ENCODE results near the gene MDFI.

The MDFI gene

DNA sequence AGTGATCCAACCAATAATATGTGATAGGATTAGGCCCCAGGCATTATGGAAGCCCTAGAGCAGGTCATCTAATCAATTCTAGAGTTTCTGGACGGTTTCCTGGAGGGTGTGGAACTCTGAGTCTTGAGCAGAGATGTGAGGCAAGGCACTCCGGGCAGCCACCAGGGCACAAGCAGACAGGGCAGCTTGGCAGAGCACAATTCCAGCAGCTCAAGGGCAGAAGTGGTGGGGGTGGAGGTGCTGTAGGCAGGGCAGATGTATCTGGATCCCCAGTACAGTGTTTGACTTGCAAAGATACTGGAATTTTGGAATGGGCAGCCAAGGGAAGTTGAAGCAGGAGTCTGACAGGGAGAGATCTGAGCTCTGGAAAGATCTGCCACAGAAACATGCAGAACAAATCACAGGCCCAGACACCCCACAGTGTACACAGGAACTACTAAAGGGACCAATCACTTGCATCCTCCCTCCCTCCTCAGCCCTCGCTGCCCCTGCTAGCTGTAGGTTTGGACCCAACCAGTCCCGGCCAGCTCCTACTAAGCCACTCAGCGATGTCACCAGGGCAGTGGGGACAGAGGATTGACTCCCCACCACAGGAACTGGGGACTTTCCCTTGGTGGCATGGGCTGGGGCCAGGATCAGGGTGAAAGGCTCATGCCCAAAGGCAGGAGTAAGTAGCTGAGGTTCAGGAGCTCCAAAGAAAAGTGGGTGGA, 50.1 kb downstream of the MDFI start:
- DNase-seq (ENCODE audit: low spot score), result no peak

DNA sequence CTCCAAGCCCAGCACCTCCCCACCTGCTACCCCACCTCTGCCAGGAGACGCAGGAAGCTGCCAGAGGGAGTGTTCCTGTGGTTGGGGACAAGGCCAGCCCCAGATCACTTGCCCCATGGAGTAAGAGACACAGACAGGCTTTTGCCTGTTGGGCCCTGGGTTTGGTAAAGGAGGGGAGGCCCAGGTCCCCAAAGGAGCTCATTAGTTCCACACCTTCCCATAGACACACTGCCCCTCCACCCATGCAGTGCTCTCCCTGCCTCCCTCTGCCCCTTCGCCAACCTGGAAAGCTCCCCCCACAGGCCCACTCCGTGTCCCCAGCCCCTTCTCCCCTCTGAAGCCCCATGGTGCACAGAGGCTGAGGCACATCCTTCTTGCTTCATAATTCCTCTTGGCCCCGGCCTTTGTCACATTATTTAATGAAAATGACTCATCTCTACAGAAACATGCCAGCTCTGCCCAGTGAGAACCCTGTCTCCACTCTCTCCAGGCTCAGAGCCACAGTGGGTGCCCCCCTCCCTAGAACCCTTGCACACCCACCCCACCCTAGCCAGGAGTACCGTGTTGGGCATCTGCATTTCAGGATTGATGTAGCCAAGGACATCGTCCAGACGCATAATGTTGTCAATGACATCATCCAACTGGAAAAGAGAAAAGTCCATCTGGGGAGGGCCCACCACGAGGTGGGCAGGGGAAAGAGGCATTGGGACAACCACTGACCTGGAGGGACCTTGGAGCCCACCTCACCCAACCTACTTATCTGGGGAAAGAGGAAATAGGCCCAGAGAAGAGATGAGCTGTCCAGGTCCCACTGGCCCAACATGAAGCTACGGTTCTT, 51.1 kb downstream of the MDFI start:
- DNase-seq (ENCODE audit: low spot score), result peak; percentile 57

DNA sequence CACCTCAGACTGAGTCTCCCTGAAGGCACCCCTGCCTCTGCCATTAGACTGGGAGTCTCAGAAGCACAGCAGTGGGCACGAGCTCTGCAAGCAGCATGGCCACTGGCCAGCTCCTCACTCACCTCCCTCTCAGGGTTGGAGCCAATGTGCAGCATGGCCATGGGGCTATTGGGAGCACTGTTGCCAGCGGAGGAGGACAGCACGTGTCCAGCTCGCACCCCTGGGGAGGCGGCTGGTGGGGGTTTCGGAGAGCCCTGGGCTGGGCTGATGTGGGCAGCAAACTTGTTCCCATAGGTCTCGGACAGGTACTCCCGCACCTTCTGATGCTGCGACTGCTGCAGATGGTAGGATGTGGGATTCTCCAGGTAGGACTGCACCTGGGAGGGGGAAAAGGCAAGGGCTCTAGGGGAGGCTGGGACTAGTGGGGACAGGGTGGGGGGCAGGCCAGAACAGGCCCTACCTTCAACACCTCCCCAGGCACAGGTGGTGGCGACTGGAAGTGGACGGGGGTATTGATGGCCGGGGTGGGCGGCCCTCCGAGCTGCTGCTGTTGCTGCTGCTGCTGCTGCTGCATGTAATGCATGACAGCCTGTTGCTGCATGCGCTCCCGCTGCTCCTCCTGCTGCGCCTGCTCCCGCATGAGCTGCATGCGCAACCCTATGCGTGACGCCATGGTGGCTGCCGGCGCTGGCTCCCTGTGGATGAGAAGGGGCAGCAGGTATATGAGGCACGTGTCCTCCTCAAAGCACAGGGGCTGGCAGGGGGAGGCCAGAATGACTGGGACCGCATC, 52.5 kb downstream of the MDFI start:
- no peak for DNase-seq (ENCODE audit: low spot score)

DNA sequence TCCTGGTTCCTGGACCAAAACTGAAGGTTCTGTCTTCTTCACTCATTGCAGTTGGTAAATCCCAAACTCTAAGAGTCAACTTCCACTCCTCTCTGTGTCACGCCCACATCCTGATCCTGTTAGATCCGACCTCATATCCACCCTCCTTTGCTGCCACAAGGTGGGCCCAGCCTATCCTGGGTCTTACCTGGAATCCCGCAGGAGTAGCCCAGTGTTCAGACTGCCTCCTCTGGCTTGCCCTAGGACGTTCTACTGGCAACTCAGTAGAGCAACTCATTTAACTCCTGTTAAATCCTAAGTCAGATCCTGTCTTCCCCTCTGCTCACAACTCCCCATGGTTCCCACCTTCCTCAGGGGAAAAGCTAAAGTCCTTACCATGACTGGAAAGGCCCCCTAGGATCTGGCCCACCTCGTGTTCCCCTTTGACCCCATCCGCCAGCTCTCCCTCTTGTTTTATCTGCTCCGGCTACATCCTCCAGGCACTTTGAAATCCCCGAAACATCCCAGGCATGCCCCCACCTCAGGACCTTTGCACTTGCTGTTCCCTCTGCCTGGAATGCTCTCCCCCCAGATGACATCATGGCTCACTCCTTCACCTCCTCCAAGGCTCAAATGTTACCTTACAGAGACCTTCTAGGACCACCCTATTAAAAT, 53.3 kb downstream of the MDFI start:
- DNase-seq (ENCODE audit: low spot score), result no peak

DNA sequence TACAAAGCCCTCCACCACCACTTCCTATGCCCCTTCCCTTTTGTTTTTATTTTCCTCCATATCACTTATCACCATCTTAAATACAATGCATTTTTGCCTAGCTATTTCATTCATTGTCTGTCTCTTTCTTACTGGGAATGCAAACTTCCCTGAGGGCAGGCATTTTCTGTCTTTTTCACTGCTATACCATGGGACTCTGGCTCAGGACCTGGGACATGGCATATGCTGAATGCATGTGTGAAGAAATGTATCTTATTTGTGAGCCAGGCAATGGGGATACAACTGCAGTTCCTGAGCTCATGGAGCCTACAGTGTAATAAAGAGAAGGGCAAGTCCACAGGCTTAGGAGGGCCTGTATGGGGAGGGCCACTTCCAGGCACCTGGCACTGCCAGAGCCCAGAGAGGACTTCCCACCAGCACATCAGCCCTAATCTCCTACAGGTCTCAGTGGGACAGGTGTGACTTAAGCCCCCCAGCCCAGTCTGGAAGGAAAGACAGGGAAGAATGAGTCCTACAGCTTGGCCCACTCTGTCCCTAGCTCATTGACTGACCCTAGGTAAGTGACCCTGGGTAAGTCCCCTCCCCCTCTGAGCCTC, 53.9 kb downstream of the MDFI start:
- DNase-seq (ENCODE audit: low spot score), result no peak

DNA sequence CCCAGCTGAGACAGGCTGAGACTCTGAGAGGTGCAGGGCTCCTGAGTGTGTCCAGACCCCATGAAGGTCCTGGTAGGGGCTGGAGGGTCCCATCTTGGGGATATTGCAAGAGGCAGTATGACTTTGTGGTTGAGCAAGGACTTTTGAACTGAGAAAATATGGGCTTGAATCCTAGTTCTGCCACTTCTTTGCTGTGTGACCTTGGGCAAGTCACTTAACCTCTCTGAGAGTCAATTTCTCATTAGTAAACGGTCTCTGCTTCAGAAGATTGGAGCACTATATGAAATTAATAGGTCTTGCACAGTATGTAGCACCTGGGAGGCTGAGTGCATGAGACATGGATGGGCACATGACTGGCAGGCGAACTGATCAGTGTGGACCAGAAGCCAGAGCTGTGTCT, 54.5 kb downstream of the MDFI start:
- DNase-seq (ENCODE audit: low spot score), result no peak

DNA sequence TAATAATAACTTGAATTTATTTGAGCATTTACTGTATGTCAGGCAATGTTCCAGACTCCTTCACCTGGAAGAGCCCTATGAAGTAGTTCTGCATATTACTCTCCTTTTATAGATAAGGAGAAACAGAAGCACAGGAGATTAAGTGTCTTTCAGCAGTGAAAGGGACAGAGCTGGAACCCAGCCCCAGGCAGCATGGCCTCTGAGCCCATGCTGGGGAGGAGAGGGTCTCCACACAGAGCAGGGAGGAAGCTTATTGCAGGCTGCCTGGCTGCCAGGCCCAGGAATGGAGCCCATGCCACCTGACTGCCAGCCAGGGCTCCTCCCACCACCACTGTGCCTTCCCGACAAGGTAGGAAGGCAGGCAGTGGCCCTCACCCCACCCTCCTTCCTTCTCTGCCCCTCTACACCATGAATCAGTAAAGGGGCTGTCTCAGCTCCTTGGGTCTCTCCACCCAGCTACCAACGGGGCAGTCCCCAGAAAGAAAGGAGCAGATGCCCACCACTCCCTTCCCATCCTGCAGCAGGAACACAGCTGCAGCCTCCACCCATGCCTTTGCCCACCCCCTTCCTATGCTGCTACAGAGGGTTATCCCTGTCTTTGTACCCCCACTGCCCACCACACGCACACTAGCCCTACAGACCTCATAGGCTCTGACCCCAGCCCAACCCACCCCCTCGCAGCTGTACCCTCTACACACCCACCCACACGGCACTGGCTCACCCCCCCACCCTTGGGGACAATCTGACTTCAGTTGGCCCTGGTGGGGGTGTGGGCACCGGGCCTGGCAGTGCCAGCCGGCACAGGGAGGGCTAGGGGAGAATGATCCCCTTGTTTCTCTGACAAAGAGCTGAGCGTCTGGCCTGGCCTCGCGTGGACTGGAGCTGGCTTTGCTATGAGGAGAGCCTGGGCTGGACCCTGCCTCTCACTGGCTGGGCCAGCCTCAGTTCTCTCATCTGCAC, 55.3 kb downstream of the MDFI start:
- DNase-seq (ENCODE audit: low spot score), result no peak

DNA sequence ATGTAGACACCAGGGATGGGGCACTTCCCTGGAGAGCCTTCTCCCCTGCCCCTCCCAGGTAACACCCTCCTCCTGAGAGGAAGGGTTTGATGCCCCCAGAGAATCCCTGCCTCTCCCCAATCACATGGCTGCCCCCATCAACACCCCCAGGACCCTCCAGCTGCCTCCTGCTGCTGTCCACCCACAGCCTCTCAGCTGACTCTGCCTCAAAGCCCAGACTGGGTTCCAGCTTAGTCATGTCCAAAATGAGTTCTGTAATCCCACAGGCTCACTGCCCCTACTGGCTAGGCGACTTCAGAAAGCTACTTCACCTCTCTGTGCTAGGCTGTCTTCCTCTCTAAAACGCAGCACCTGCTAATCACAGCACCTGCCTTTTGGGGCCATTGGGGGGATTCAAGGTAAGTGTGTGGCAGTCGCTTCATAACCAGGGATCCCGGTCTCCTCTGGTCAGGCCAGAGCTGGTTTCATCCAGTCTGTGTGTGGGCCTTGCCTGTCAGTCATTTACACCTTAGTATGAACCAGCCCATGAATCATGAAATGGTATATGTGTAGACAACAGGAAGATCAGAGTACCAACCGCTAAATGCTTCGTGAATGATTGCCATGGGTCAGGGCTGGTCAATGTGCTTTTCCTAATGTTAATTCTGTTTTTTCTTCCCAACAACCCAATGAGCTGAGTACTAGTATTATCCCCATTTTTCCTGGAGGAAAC, 56.7 kb downstream of the MDFI start:
- DNase-seq (ENCODE audit: low spot score), result peak; percentile 37

DNA sequence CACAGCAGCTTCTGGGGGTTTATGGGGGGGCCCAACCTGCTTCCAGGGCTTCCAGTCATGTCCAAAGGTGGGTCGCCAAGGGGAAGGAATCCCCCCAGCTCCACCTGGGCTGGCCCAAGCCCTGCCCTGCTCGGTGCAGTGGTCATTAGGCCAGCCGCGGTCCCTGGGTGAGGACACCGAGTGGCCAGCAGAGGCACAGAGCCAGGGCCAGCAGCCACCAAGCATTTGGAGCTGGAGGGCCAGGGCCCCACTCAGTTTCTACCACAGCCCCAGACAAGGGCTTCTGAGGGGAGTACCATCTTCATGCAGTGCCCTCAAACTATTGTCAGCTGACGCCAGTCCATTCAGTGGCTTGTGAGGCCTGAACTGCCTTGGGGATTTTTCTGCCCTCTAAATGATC, 57.6 kb downstream of the MDFI start:
- no peak for DNase-seq (ENCODE audit: low spot score)

DNA sequence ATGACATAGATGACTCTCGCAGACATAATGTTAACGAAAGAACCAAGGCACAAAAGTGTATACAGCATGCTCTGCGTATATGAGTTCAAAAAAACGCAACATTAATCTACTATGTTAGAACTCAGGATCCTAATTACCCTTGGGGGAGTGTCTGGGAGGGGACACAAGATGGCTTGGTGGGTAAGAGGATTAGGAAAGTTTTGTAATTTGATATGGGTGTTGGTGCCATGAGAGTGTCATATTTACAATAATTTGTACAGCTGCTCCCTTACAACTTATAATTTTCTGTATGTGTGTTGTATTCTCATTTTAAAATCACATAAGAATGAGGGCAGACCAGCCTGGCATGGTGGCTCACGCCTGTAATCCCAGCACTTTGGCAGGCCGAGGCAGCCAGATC, 58.5 kb downstream of the MDFI start:
- DNase-seq (ENCODE audit: low spot score), result no peak

DNA sequence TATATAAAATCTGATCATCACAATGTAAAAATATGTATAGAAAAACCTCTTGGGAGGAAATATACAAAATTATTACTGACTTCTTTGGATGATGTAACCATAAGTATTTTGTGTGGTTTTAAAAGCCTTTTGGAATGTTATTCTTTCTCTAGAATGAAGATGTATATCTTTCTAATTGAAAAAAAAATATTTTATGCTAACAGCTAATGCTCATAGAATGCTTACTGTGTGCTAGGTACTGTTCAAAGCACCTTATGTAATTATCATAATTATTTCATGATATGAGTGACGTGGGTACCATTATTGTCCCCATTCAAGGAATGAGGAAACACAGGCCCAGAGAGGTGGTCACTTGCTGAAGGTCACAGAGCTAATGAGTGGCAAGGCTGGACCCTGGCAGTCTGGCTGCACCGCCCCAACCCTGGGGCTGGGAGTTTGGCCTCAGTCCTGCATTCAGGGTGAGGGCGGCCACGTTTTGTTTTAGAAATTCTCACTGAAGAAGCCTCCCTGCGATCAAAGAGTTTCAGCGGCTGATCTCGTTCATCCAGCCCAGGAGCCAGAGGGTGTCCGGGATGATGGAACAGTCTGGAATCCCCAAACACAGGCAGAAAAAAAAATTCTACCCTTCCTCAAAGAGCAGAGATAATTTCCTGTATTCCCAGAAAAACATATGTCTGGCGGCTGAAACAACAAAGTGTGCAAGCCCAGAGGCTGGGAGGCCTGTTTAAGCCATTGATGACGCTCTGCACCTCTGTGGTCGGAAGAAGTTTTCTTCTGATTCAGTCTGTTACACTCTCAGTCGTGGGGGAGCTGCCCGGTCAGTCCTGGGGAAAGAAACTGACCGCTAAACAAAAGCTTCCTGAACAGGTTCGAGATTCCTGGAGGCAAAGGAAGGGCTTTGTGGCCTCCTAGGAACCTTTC, 59.9 kb downstream of the MDFI start:
- DNase-seq (ENCODE audit: low spot score), result peak; percentile 85

DNA sequence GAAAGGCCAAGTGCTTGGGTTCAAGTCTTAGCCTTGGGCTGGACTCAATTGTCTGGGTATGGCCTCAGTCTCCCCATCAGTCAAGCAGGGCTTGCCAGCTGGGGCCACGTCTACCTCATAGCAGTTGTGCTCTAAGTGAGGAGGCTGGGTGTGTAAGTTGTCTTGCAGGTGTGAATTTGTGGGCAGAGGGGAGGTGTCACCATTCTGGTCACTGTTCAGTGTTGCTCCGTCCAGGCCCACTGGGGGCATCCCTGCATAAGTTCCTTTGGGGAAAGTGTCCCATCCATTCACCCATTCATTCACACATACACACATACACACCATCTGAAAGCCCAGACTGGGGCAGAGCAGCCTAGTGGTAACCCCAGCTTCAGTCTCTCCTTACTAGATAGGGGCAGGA, 60.8 kb downstream of the MDFI start:
- DNase-seq (ENCODE audit: low spot score), result no peak

DNA sequence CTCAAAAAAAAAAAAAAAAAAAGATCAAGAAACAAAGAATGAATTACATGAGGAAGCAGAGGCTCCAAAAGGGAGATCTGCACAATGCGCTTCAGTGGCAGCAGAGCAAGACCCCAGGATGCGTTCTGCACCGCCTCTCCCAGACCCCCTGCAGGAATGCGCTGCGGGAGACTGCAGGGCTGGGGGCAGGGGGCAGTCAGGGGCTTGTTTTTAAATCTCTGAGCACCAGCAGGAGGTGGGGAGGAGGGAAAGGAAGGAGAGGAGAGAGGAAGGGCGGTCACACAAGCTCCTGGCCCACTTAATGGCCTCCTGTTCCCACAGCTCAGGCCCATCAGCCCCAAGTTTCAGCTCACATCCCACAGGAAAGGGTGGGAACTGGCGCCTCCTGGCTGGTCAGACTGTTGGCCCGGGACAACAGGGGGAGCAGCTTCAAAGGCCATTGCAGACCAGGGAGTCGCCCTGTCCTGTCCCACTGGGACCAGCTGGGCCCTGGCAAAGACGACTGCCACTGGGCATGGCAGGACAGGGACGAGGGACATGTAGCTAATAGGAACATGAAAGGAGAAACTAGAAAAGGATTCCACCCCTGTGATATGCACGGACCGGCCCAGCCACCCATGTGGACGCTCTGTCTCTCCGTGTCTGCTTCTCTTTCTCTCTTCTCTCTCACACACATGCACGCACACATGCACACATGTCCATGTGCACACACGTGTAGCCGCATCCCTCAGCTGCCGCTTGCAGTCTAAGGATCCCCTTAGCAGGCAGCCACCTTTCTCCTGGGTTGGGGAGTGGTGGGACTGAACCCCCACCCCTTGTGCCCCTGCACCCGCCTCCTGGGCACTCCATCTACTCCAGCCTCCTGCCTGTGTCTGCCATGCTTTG, 62.4 kb downstream of the MDFI start:
- no peak for DNase-seq (ENCODE audit: low spot score)

DNA sequence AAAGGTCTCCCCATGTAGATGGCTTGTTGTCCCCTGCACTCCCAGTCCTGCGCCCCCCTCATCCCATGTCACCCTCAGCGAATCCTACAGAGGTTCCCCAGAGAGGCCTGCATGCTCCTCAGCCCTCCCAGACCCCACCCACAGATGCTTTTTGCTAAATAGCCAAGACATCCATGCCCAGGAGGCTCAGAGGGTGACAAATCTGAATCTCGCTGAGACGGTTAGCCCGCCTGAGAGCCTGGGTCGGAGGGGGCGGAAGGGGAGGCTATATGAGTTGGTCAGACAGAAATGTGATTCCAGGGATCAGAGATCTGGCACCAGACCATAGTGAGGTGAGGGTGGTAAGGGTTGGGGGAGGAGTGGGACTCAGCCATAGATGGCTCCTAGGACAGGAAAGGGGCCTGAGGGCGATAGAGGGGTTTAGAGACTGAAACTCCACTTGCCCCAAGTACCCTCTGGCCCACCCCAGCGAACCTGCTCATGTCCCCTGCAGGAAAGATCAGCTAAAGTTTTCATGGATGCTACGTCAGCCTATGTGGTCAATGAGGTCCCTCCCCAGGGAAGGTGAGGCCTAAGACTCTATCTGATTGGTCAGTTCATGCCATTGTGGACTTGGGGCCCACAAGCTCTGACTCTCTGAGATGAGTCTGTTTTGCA, 63.9 kb downstream of the MDFI start:
- no peak for DNase-seq (ENCODE audit: low spot score)

DNA sequence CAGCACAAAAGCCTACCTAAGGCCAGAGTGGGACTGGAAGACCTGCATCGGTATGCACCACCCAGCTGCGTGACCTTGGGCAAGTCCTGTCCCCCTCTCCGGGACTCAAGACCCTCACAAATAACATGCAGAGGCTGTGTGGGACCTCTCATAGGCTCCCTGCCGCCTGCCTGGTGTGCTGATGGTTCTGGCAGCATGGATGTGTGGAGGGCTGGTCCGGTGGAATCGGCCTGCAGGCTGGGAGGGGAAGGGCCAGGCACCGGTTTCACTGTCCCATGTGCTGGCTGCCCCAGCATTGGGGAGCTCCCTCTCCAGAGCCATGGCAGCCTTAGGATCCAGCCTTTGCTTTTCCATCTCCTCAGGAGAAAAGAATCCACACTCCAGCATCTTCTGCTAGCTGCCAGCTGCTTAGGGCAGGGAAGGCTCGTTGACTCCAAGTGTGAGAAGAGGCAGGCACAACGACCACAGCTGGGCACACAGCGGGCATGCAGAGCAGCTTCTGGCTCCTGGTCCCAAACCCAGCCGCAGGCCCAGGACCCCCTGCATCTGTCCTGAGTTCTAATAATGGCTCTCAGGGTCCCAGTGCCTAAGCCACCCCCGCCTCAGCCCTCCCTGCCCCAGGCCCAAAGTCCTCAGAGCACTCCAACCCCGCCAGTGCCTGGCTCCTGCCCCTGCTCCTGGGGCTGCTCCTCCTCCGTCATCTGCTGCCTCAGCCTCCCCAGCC, 64.7 kb downstream of the MDFI start:
- DNase-seq (ENCODE audit: low spot score), result no peak

Data from GM03348 (cell line).